Panc1 (cell line): ENCODE data around the gene STK24. TPM values are rescaled to one million over a fixed set of nuclear protein-coding genes. Genes with fewer than 3 reads are reported as not detected.

Source experiments
- ATAC-seq: fragments of 200-7000 bp; cut with Tn5 transposase; 2 replicates; pipeline ENCODE4 v1.9.1; 2020; ENCODE audit warnings: mild to moderate bottlenecking, moderate library complexity
- BruUV-seq: library from RNA; stranded (reverse); fragments of 400-500 nt; replicated peaks from 2 replicates; lab custom pipeline; 2021; lab: Mats Ljungman, UMichigan
- CTCF ChIA-PET: fragments of 300-600 bp; sonication (Branson Sonifier 250); formaldehyde crosslinking; loops from one replicate; lab custom pipeline; 2022; ENCODE audit warnings: antibody characterized with exemption; lab: Charles Lee
- POLR2A ChIA-PET: fragments of 300-600 bp; sonication (Branson Sonifier 250); formaldehyde crosslinking; loops from one replicate; lab custom pipeline; 2022; ENCODE audit warnings: antibody characterized with exemption; lab: Charles Lee
- DNase-seq: peaks from one replicate; pipeline ENCODE4 v3.0.0-alpha.2; 2010; ENCODE audit warnings: low read depth, low spot score
- H3K27ac ChIP-seq: 2 replicates; pipeline ENCODE4 v1.5.1; 2011; ENCODE audit warnings: mild to moderate bottlenecking, low read length, inconsistent platforms
- H3K27me3 ChIP-seq: fragments of 200-500 bp; sonication (Bioruptor generic); 2 replicates; pipeline ENCODE4 v1.6.0; 2014; ENCODE audit warnings: low read length, inconsistent platforms; ENCODE audit not compliant: control insufficient read depth, insufficient read depth
- H3K36me3 ChIP-seq: fragments of 200-500 bp; sonication (Bioruptor generic); 2 replicates; pipeline ENCODE4 v1.5.1; 2014; ENCODE audit warnings: inconsistent platforms, mild to moderate bottlenecking, low read length, moderate library complexity; ENCODE audit not compliant: control insufficient read depth, insufficient read depth
- H3K4me1 ChIP-seq: 2 replicates; pipeline ENCODE4 v1.5.1; 2011; ENCODE audit warnings: inconsistent platforms, mild to moderate bottlenecking, low read length, moderate library complexity; ENCODE audit not compliant: control insufficient read depth, insufficient read depth
- H3K4me3 ChIP-seq, 2 experiments: 2 replicates each; pipeline ENCODE4 v1.5.1; 2011 to 2012; ENCODE audit warnings: low read depth in 2 of 2, low read length in 2 of 2, mild to moderate bottlenecking in 2 of 2, inconsistent platforms in 1 of 2, moderate library complexity in 1 of 2
- H3K9me3 ChIP-seq: fragments of 200-500 bp; sonication (Bioruptor generic); 2 replicates; pipeline ENCODE4 v1.5.1; 2014; ENCODE audit warnings: low read depth, mild to moderate bottlenecking, inconsistent platforms, low read length, moderate library complexity; ENCODE audit not compliant: control insufficient read depth, insufficient read depth
- CTCF ChIP-seq: fragments of 450-650 bp; IDR thresholded peaks from 2 replicates; pipeline ENCODE4 v1.5.1; 2017; ENCODE audit warnings: mild to moderate bottlenecking
- POLR2AphosphoS5 ChIP-seq: IDR thresholded peaks from 2 replicates; pipeline ENCODE4 v1.6.1; 2012; ENCODE audit warnings: mild to moderate bottlenecking, low read depth, low read length, moderate library complexity
- REST ChIP-seq, 2 experiments: IDR thresholded peaks; 2 replicates each; pipeline ENCODE4 v1.6.1; 2011 to 2012; ENCODE audit warnings: low read depth in 2 of 2, control low read depth in 1 of 2, low read length in 1 of 2, mild to moderate bottlenecking in 1 of 2, moderate library complexity in 1 of 2; ENCODE audit not compliant: insufficient read depth in 1 of 2
- SIN3A ChIP-seq: IDR thresholded peaks from 2 replicates; pipeline ENCODE4 v1.6.1; 2012; ENCODE audit warnings: low read depth, mild to moderate bottlenecking, low read length, moderate library complexity, borderline replicate concordance; ENCODE audit not compliant: insufficient read depth
- TCF7L2 ChIP-seq: IDR thresholded peaks from 2 replicates; pipeline ENCODE4 v1.6.1; 2011; ENCODE audit warnings: mild to moderate bottlenecking, low read depth, low read length, inconsistent platforms
- in situ Hi-C: cut with HindIII; loops from 2 replicates; pipeline ENCODE4 v1.10.0; 2016; ENCODE audit warnings: low sequenced_read_pairs, low pct_unique_long_range_greater_than_20kb
- intact Hi-C: fragments of 100-400 bp; cut with micrococcal nuclease; formaldehyde crosslinking; loops from one replicate; pipeline ENCODE4 v1.10.0; 2022; ENCODE audit not compliant: unreplicated experiment
- total RNA-seq: library from RNA; stranded (reverse); gene quantifications from one replicate; pipeline ENCODE4 v1.2.1, GENCODE V29; 2021; ENCODE audit not compliant: unreplicated experiment

The STK24 gene
- total RNA-seq, 1 experiment from 2014 or later = 57.3 TPM

- no peak overlapping the region for H3K4me3 ChIP-seq
- POLR2A ChIA-PET = no interaction called here
- DNase-seq (no peak), ATAC-seq (no peak)
- intact Hi-C loops (no loop called here), in situ Hi-C loops (no loop called here)
- no TSS peak for BruUV-seq
- CTCF ChIA-PET = no interaction called here
- H3K4me1 ChIP-seq = no peaks in the 10 kb centered on the region
- no peaks in the 10 kb centered on the region for H3K9me3 ChIP-seq
- no peaks in the 10 kb centered on the region for H3K27me3 ChIP-seq
- H3K36me3 ChIP-seq = no peaks in the 10 kb centered on the region
- no peak for TF ChIP-seq SIN3A
- TF ChIP-seq CTCF = no peak
- no peak for TF ChIP-seq POLR2AphosphoS5
- TF ChIP-seq TCF7L2 = no peak
- no peak for TF ChIP-seq REST (IDR thresholded peaks at IDR 0.05; ENCODE audit: insufficient read depth in 1 of 2, low read depth in 2 of 2, low read length in 1 of 2)
- H3K27ac ChIP-seq = no peak overlapping the region
Measured at GRCh38 chr13:98613591-98613990, 36.7 kb upstream of the STK24 start.

DNA sequence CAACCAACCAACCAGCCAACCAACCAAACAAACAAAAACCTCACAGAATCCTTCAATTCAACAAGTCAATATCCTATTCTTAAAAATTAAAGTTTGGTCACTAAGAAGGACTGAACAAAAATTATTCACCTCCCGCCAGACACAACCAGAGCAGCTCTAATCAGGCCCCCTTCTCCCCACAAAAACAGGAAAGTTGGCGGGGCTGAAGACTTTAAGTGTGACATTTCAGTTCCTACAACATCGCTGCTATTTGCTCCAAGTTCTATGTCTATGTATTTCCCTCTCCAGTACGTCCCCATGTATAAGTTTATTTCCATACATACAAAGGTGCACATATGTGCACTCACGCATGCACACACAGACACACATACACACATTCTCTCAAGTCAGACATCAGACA, 32.8 kb upstream of the STK24 start:
- CTCF ChIA-PET = no interaction called here
- Histone ChIP-seq H3K27ac (no peak overlapping the region), H3K4me3 (no peak overlapping the region), H3K36me3 (no peaks in the 10 kb centered on the region), H3K9me3 (no peaks in the 10 kb centered on the region), H3K4me1 (no peaks in the 10 kb centered on the region), H3K27me3 (no peaks in the 10 kb centered on the region)
- TF ChIP-seq POLR2AphosphoS5 (no peak), CTCF (no peak), SIN3A (no peak), TCF7L2 (no peak), REST (IDR thresholded peaks at IDR 0.05; ENCODE audit: insufficient read depth in 1 of 2, low read depth in 2 of 2, low read length in 1 of 2) (no peak)
- BruUV-seq = no TSS peak
- POLR2A ChIA-PET = no interaction called here
- DNase-seq = no peak
- in situ Hi-C loops = no loop called here
- ATAC-seq = no peak
- intact Hi-C loops = no loop called here
